GM12801 (cell line): Measurements from ENCODE around the gene XAF1.

Experiments used
- CTCF ChIP-seq: IDR thresholded peaks from one replicate; pipeline ENCODE4 v1.5.1; 2011; ENCODE audit warnings: control low read depth; ENCODE audit not compliant: insufficient read length; ENCODE audit errors: extremely low read depth

Gene XAF1

GRCh38 chr17:6796017-6796886, 40.4 kb downstream of the XAF1 start:
- TF ChIP-seq CTCF, result no peak

GRCh38 chr17:6796887-6797490, 41.1 kb downstream of the XAF1 start:
- no peak for TF ChIP-seq CTCF

- TF ChIP-seq CTCF, result no peak
These were observed 42.0 kb downstream of the XAF1 start for GRCh38 chr17:6797718-6798351.

GRCh38 chr17:6799738-6800137, 43.9 kb downstream of the XAF1 start:
- TF ChIP-seq CTCF, result no peak

GRCh38 chr17:6800422-6801027, 44.7 kb downstream of the XAF1 start:
- no peak for TF ChIP-seq CTCF

- no peak for TF ChIP-seq CTCF
These were observed 55.7 kb downstream of the XAF1 start for GRCh38 chr17:6811510-6811909.

GRCh38 chr17:6812295-6812694, 56.4 kb downstream of the XAF1 start:
- no peak for TF ChIP-seq CTCF
